IPS-11a (cell line): ENCODE data around the gene ASB5.

Source experiments
- H3K4me3 ChIP-seq: one replicate; pipeline ENCODE4 v1.5.1; 2013; ENCODE audit warnings: low read depth, low read length, control low read depth

ASB5 gene

DNA sequence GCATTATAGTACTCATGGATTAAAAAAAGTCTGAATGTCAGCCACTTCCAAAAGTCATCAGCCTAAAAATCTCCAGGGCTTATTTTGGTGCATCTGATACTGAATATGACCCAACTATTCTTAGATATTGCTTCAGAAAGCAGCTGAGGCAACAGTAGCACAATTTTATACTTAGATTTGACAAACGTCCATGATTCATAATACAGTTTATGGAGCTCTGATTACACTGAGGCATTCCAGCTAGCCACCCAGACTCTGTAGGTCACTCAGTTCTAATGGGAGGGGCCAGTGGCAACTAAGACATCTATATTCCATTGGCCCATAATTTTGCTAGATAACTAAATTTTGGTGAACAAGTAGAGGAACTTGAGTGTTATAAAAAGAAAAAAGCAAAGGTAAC lies 84.0 kb downstream of the ASB5 start:
- no peak overlapping the region for H3K4me3 ChIP-seq
